Calu3 (cell line): ENCODE measurements around the gene LRRC42. TPM values are rescaled to one million over a fixed set of nuclear protein-coding genes. Genes with fewer than 3 reads are reported as not detected.

Source experiments
- BruUV-seq: library from RNA; stranded (reverse); fragments of 400-500 nt; replicated peaks from 2 replicates; lab custom pipeline; 2021; lab: Mats Ljungman, UMichigan
- CTCF ChIA-PET: fragments of 300-600 bp; sonication (Branson Sonifier 250); formaldehyde crosslinking; loops from one replicate; lab custom pipeline; 2022; ENCODE audit warnings: antibody characterized with exemption; lab: Charles Lee
- DNase-seq: peaks from one replicate; pipeline ENCODE4 v3.0.0; 2022
- H3K27ac Mint-ChIP-seq: one replicate; pipeline ENCODE4 v1.8.0; 2022; ENCODE audit warnings: mixed read lengths; ENCODE audit not compliant: unreplicated experiment
- H3K27me3 Mint-ChIP-seq: one replicate; pipeline ENCODE4 v1.8.0; 2022; ENCODE audit warnings: mixed read lengths; ENCODE audit not compliant: unreplicated experiment
- H3K36me3 Mint-ChIP-seq: one replicate; pipeline ENCODE4 v1.8.0; 2022; ENCODE audit warnings: mild to moderate bottlenecking, moderate library complexity, mixed read lengths; ENCODE audit not compliant: insufficient read depth, unreplicated experiment
- H3K4me1 Mint-ChIP-seq: one replicate; pipeline ENCODE4 v1.8.0; 2022; ENCODE audit warnings: mild to moderate bottlenecking, low read depth, mixed read lengths; ENCODE audit not compliant: unreplicated experiment
- H3K4me3 Mint-ChIP-seq: one replicate; pipeline ENCODE4 v1.8.0; 2022; ENCODE audit warnings: mild to moderate bottlenecking, low read depth, moderate library complexity, mixed read lengths; ENCODE audit not compliant: unreplicated experiment
- H3K9me3 Mint-ChIP-seq: one replicate; pipeline ENCODE4 v1.8.0; 2022; ENCODE audit warnings: low read depth, mixed read lengths; ENCODE audit not compliant: unreplicated experiment
- intact Hi-C: fragments of 100-400 bp; cut with micrococcal nuclease; formaldehyde crosslinking; loops from one replicate; pipeline ENCODE4 v1.10.0; 2022; ENCODE audit not compliant: unreplicated experiment
- total RNA-seq: library from RNA; stranded (reverse); gene quantifications from 2 replicates; pipeline ENCODE4 v1.2.3, GENCODE V29; 2022
- TF ChIP-seq, protein P1 (sequence below): fragments of 200-600 bp; IDR thresholded peaks from one replicate; pipeline ENCODE4 v1.8.0; 2022; ENCODE audit warnings: antibody characterized with exemption; ENCODE audit not compliant: unreplicated experiment

The LRRC42 gene
- total RNA-seq, 1 experiment from 2014 or later, result 24.9 TPM

DNA sequence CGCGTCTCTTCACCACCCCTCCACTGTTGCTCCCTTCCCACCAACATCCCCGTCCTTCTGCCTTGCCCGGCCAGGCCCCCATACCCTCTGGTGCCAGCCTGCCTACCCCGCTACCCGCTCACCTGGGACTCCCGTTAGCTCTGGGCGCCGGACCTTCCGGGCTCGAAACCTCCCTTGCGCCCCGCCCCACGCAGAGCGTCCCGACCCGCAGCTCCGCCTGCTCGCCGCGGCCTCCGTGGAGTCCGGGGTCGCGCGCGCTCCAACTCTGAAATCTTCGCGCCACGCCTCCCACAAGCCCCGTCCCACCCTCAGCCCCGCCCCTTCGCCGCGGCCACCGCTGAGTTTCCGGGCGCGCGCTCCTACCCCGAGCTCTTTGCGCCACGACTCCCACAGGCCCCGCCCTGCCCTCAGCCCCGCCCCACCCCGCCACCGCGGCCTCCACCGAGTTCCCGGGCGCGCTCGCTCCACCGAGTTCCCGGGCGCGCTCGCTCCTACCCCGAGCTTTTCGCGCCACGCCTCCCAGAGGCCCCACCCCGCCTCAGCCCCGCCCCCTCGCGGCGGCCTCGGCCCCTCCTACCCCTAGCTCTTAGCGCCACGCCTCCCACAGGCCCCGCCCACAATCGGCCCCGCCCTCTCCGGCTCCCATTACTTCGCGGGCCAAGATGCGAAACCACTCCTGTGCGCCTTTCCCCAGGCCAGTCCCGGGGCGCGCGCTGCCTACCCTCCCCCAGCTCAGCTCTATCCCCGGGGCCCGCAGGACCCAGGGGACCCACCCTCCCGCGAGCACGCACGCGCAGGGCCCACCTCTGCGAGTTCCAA lies 508 bp upstream of the LRRC42 start, which contains the start of gene IFT25:
Gene IFT25, minus strand, starts transcription at position 267 of the 819 bp plus-strand sequence. CDS start 5,617 bp downstream, outside the sequence.
- CTCF ChIA-PET, result interaction anchor here (0.5 to 2.6 kb wide), 20 partner anchors 11 to 1249 kb away, joined by 3 to 22 read pairs (median 4); partner anchors contain the start of gene YIPF1
- no TSS peak for BruUV-seq

DNA sequence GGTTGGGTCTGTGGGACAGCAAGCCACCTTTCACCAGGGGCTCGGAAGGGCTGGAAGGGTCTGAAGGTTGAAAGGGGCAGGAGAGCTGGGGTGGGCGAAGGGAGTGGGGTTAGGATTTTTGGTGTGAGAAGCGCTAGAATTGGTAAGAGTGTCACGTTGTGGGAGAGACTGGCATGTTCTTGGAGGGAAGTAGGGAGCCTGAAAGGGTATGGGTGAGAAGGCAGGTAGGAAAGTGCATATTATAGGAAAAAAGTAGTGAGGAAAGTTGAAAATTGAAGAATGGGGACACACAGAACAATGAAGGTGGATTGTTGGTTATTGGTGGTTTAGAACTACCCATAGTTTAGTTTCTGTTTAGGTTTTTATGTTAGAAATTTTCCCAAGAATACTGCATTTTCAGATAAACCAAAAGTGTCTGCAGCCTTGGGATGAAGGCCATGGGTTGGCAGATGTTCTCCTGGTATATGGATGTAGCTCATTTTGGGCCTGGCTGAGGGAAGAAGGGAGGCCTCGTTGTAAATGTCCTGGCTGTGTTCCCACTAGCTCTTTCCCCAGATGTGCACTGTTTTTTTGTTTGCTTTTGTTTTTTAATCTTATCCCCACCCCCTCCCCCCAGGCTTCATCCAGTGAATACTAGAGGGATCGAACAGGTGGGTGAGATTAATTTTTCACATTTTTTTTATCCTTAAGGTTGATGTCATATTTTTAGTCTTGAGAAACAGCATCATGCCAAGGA lies 1.2 kb downstream of the LRRC42 start:
- Mint-ChIP-seq H3K4me1 (peaks cover 21% of the 10 kb centered on the region), H3K36me3 (peaks cover 37% of the 10 kb centered on the region), H3K27me3 (no peaks in the 10 kb centered on the region), H3K4me3 (peak overlapping the region; percentile 98), H3K27ac (peak overlapping the region; percentile 70), H3K9me3 (no peaks in the 10 kb centered on the region)
- intact Hi-C loops, result no loop called here
- no TSS peak for BruUV-seq
- TF ChIP-seq, protein P1, sequence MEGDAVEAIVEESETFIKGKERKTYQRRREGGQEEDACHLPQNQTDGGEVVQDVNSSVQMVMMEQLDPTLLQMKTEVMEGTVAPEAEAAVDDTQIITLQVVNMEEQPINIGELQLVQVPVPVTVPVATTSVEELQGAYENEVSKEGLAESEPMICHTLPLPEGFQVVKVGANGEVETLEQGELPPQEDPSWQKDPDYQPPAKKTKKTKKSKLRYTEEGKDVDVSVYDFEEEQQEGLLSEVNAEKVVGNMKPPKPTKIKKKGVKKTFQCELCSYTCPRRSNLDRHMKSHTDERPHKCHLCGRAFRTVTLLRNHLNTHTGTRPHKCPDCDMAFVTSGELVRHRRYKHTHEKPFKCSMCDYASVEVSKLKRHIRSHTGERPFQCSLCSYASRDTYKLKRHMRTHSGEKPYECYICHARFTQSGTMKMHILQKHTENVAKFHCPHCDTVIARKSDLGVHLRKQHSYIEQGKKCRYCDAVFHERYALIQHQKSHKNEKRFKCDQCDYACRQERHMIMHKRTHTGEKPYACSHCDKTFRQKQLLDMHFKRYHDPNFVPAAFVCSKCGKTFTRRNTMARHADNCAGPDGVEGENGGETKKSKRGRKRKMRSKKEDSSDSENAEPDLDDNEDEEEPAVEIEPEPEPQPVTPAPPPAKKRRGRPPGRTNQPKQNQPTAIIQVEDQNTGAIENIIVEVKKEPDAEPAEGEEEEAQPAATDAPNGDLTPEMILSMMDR, result no peak
- CTCF ChIA-PET, result interaction anchor here (0.7 to 1.9 kb wide), 3 partner anchors 12 to 69 kb away, joined by 3 to 11 read pairs (median 5); no protein-coding TSS in a partner anchor
- DNase-seq, result no peak

More for the DNA sequence above, 508 bp upstream of the LRRC42 start, which contains the start of gene IFT25:
- H3K27ac Mint-ChIP-seq, result peak within 1 kb of the TSS; percentile 80
- no peaks in the 10 kb centered on the region for H3K9me3 Mint-ChIP-seq
- intact Hi-C loops, result no loop called here
- peaks cover 23% of the 10 kb centered on the region for H3K4me1 Mint-ChIP-seq
- H3K36me3 Mint-ChIP-seq, result peaks cover 34% of the 10 kb centered on the region
- H3K4me3 Mint-ChIP-seq, result peak within 1 kb of the TSS; percentile 98
- DNase-seq, result peak; percentile 98
- no peaks in the 10 kb centered on the region for H3K27me3 Mint-ChIP-seq
- TF ChIP-seq, protein P1, result no peak

DNA sequence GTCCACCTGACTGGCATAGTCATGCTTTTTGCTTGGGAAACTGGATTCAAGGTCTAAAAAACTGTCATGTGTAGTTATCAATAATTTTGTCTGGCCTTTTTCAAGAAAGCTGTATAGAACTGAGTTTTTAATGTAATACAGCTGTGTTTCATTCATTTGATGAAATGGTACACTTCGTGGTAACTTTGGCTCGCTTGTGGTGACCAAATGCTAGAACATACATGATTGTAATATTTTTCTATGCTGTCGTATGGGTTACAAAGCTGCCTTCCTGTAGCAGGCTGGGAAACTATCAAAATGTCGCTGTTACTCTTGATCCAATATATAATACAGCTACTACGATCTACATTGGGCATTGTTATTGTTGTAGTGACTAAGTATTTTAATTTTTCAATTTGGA lies 2.1 kb downstream of the LRRC42 start:
- Mint-ChIP-seq H3K9me3 (no peaks in the 10 kb centered on the region), H3K4me1 (peaks cover 12% of the 10 kb centered on the region), H3K27me3 (no peaks in the 10 kb centered on the region), H3K4me3 (no peak overlapping the region), H3K36me3 (peaks cover 41% of the 10 kb centered on the region), H3K27ac (no peak overlapping the region)
- intact Hi-C loops, result no loop called here
- DNase-seq, result no peak
- BruUV-seq, result no TSS peak
- CTCF ChIA-PET, result interaction anchor here (0.7 to 1.9 kb wide), 4 partner anchors 11 to 88 kb away, joined by 3 to 11 read pairs (median 5); no protein-coding TSS in a partner anchor
- TF ChIP-seq, protein P1, result no peak
